Adrenal gland (tissue), 5 donors: ENCODE measurements around the gene ARHGEF10L.

Experiments used
- POLR2A ChIP-seq, 2 donors: fragments of 450-650 bp; IDR thresholded peaks; one replicate each; pipeline ENCODE4 v1.6.1; 2017; ENCODE audit warnings: antibody characterized with exemption in 2 of 2, mild to moderate bottlenecking in 2 of 2, moderate library complexity in 1 of 2
- TF ChIP-seq, protein P1 (sequence below), 6 experiments: fragments of 450-650 bp in 4 of 6; fragments of 200-600 bp in 2 of 6; sonication (generic) in 1 of 6; IDR thresholded peaks; 1 replicate in 5 of 6; 2 replicates in 1 of 6; pipeline versions ENCODE4 v1.5.1 to v1.8.0; 2016 to 2021; ENCODE audit warnings: antibody characterized with exemption in 6 of 6, mild to moderate bottlenecking in 2 of 6, moderate library complexity in 1 of 6
- donor health status: DM: no; HTN: no; CAD: no.

DNA sequence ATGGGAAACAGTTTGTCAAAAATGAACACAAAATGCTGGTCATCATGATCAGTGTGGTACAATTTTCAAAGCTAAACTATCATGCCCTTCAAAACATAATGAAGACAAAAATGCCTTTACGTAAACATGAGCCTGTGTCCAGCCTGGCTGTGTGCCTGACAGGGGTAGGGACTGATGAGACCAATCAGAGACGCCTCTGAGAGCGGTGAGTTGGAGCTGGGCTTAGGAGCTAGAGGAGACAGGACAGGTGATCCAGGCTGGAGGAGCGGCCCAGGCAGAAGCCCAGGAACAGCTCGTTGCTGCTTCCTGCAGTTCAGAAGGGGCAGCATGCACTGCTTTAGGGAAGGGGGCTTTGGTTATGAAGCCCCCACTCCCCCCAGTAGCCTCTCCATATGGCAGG, 70.0 kb downstream of the ARHGEF10L start:
- TF ChIP-seq, protein P1, sequence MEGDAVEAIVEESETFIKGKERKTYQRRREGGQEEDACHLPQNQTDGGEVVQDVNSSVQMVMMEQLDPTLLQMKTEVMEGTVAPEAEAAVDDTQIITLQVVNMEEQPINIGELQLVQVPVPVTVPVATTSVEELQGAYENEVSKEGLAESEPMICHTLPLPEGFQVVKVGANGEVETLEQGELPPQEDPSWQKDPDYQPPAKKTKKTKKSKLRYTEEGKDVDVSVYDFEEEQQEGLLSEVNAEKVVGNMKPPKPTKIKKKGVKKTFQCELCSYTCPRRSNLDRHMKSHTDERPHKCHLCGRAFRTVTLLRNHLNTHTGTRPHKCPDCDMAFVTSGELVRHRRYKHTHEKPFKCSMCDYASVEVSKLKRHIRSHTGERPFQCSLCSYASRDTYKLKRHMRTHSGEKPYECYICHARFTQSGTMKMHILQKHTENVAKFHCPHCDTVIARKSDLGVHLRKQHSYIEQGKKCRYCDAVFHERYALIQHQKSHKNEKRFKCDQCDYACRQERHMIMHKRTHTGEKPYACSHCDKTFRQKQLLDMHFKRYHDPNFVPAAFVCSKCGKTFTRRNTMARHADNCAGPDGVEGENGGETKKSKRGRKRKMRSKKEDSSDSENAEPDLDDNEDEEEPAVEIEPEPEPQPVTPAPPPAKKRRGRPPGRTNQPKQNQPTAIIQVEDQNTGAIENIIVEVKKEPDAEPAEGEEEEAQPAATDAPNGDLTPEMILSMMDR (IDR thresholded peaks at IDR 0.05) = no peak
- no peak for TF ChIP-seq POLR2A (IDR thresholded peaks at IDR 0.05)
